ENCODE measurements around the gene SUDS3.

The SUDS3 gene

GRCh38 chr12:118448341-118448740, 72.0 kb downstream of the SUDS3 start:
- no peak for DNase-seq (ENCODE audit: low read depth)

- no peak for DNase-seq (ENCODE audit: low read depth)
Measured at GRCh38 chr12:118455327-118455726, 79.0 kb downstream of the SUDS3 start.

- no peak for DNase-seq (ENCODE audit: low read depth)
Measured at GRCh38 chr12:118456741-118457140, 80.4 kb downstream of the SUDS3 start.

- DNase-seq (ENCODE audit: low read depth): no peak
Measured at GRCh38 chr12:118459110-118459509, 82.8 kb downstream of the SUDS3 start.

GRCh38 chr12:118463677-118464076, 87.3 kb downstream of the SUDS3 start:
- DNase-seq (ENCODE audit: low read depth): no peak

- DNase-seq (ENCODE audit: low read depth): no peak
Measured at GRCh38 chr12:118465706-118466105, 89.4 kb downstream of the SUDS3 start.
